Tibial artery (tissue), 4 donors: Measurements from ENCODE around the gene CACNA2D1.

Experiments
- DNase-seq, 2 donors: peaks; one replicate each; pipeline ENCODE4 v3.0.0-alpha.2; 2019
- H3K27ac ChIP-seq, 2 donors: fragments of 200-600 bp; sonication (generic) in 1 of 2; 1 replicate in 1 of 2; 2 replicates in 1 of 2; pipeline ENCODE4 v1.5.1; 2018 to 2019; ENCODE audit warnings: mild to moderate bottlenecking in 1 of 2
- H3K27me3 ChIP-seq, 2 donors: fragments of 200-600 bp; sonication (generic) in 1 of 2; one replicate each; pipeline versions ENCODE4 v1.5.1 to v1.6.0; 2016 to 2019
- H3K36me3 ChIP-seq, 3 donors: fragments of 200-600 bp; sonication (generic) in 2 of 3; one replicate each; pipeline ENCODE4 v1.5.1; 2016 to 2019; ENCODE audit warnings: mild to moderate bottlenecking in 2 of 3
- H3K4me1 ChIP-seq, 4 donors: fragments of 200-600 bp; sonication (generic) in 2 of 4; 1 replicate in 3 of 4; 2 replicates in 1 of 4; pipeline ENCODE4 v1.5.1; 2016 to 2019
- H3K4me3 ChIP-seq, 2 donors: fragments of 200-600 bp; sonication (generic) in 1 of 2; 1 replicate in 1 of 2; 2 replicates in 1 of 2; pipeline ENCODE4 v1.5.1; 2018 to 2019; ENCODE audit warnings: mild to moderate bottlenecking in 2 of 2
- H3K9me3 ChIP-seq, 3 donors: fragments of 200-600 bp; sonication (generic) in 1 of 3; one replicate each; pipeline ENCODE4 v1.5.1; 2016 to 2019
- intact Hi-C: fragments of 100-400 bp; cut with DNase I; formaldehyde crosslinking; loops from one replicate; pipeline ENCODE4 v1.15.0; 2023; ENCODE audit warnings: low total_unique reads
- TF ChIP-seq, protein P1 (sequence below), 2 experiments: fragments of 200-600 bp in 1 of 2; fragments of 450-650 bp in 1 of 2; IDR thresholded peaks; one replicate each; pipeline ENCODE4 v1.5.1; 2017 to 2019; ENCODE audit warnings: antibody characterized with exemption in 2 of 2, mild to moderate bottlenecking in 1 of 2, moderate library complexity in 1 of 2

CACNA2D1 gene

DNA sequence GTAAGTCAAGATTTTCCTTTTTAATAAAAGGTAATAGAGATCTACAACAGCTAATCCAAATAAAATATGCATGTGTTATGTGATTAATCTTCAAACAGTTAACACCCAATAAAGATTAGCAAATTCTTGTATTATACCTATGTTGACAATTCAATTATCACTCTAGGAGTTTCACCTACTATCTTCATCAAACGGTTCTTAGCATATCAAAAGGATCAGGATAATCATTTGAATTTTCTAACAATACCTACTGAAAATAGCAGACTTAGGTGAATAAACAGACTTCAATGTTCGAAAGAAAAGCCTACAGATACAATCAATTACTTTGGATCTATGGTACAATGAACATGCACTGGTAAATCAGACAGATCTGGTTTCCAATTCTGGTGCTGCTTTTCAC lies 268.3 kb downstream of the CACNA2D1 start:
- intact Hi-C loops, result no loop called here
- Histone ChIP-seq H3K27me3 (no peaks in the 10 kb centered on the region), H3K36me3 (no peaks in the 10 kb centered on the region), H3K27ac (no peak overlapping the region), H3K4me3 (no peak overlapping the region), H3K9me3 (no peaks in the 10 kb centered on the region), H3K4me1 (no peaks in the 10 kb centered on the region)
- TF ChIP-seq, protein P1, sequence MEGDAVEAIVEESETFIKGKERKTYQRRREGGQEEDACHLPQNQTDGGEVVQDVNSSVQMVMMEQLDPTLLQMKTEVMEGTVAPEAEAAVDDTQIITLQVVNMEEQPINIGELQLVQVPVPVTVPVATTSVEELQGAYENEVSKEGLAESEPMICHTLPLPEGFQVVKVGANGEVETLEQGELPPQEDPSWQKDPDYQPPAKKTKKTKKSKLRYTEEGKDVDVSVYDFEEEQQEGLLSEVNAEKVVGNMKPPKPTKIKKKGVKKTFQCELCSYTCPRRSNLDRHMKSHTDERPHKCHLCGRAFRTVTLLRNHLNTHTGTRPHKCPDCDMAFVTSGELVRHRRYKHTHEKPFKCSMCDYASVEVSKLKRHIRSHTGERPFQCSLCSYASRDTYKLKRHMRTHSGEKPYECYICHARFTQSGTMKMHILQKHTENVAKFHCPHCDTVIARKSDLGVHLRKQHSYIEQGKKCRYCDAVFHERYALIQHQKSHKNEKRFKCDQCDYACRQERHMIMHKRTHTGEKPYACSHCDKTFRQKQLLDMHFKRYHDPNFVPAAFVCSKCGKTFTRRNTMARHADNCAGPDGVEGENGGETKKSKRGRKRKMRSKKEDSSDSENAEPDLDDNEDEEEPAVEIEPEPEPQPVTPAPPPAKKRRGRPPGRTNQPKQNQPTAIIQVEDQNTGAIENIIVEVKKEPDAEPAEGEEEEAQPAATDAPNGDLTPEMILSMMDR (IDR thresholded peaks at IDR 0.05), result no peak
- no peak for DNase-seq

DNA sequence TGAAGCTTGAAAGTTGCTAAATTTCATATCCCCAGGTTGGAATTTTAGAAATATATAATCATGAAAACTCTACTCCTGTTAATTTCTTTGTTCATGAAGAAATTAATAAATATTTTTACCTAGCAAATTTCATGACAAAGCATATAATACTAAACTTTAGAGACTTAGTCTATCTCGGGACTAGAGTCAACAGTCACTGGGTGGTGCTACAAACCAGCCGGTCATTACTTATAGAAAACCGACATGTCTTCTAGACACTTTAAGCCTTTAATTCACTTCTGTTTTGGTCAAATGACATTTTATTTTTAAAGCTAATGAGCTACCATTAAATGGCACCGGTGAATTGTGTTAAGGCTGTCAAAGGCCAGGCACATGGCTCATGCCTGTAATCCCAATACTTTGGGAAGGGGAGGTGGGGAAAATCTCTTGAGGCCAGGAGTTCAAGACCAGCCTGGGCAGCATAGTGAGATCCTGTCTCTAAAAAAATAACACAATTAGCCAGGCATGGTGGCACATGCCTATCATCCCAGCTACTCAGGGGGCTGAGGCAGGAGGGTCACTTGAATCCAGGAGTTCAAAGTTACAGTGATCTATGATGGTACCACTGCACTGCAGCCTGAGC lies 270.1 kb downstream of the CACNA2D1 start:
- H3K27me3 ChIP-seq, result no peaks in the 10 kb centered on the region
- no peak for DNase-seq
- intact Hi-C loops, result no loop called here

DNA sequence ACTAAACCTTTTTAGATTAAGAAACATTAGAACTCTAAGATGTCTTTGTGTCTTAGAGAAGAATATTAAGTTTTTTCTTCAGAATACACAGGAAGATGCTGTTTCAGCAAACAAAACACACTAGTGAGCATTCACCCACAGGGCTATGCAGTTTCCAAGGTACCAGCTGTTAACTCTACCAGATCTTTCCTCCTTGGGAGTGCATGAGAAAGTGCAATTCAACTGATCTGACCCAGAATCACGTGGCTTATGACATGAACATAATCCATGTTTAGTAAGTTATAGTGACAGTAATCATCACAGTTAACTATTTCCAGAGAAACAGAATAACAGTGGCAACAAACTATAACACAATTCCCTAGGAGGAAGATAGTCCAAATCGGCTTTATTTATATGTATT lies 270.7 kb downstream of the CACNA2D1 start:
- no peak for DNase-seq
- H3K27ac ChIP-seq, result no peak overlapping the region
- no peaks in the 10 kb centered on the region for H3K27me3 ChIP-seq
- H3K36me3 ChIP-seq, result no peaks in the 10 kb centered on the region
- H3K4me3 ChIP-seq, result no peak overlapping the region
- no peaks in the 10 kb centered on the region for H3K4me1 ChIP-seq
- no peaks in the 10 kb centered on the region for H3K9me3 ChIP-seq
- TF ChIP-seq, protein P1 (IDR thresholded peaks at IDR 0.05), result no peak
- intact Hi-C loops, result no loop called here

More for the DNA sequence above, 270.1 kb downstream of the CACNA2D1 start:
- H3K4me3 ChIP-seq, result no peak overlapping the region
- no peaks in the 10 kb centered on the region for H3K36me3 ChIP-seq
- TF ChIP-seq, protein P1 (IDR thresholded peaks at IDR 0.05), result no peak
- no peaks in the 10 kb centered on the region for H3K9me3 ChIP-seq
- H3K27ac ChIP-seq, result no peak overlapping the region
- no peaks in the 10 kb centered on the region for H3K4me1 ChIP-seq

DNA sequence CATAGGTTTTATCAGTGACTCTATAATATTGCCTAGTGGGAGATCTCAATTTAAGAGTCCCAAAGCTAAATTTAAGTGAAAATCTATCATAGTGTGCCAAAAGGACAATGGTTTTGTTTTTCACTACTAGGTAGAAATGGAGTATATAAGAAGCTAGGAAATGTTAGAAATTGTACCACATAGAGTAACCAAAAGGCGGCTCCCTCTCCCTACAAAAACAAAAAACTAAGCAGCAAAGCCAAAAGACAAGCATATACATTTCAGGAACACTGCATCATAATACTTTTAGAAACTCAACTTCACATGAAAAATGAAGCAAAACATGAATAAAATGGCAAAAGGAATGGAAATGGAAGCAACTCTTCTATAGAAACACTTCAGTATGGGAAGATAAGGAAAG lies 271.6 kb downstream of the CACNA2D1 start:
- Histone ChIP-seq H3K9me3 (no peaks in the 10 kb centered on the region), H3K36me3 (no peaks in the 10 kb centered on the region), H3K27ac (no peak overlapping the region), H3K27me3 (no peaks in the 10 kb centered on the region), H3K4me1 (no peaks in the 10 kb centered on the region), H3K4me3 (no peak overlapping the region)
- TF ChIP-seq, protein P1 (IDR thresholded peaks at IDR 0.05), result no peak
- DNase-seq, result no peak
- intact Hi-C loops, result no loop called here

DNA sequence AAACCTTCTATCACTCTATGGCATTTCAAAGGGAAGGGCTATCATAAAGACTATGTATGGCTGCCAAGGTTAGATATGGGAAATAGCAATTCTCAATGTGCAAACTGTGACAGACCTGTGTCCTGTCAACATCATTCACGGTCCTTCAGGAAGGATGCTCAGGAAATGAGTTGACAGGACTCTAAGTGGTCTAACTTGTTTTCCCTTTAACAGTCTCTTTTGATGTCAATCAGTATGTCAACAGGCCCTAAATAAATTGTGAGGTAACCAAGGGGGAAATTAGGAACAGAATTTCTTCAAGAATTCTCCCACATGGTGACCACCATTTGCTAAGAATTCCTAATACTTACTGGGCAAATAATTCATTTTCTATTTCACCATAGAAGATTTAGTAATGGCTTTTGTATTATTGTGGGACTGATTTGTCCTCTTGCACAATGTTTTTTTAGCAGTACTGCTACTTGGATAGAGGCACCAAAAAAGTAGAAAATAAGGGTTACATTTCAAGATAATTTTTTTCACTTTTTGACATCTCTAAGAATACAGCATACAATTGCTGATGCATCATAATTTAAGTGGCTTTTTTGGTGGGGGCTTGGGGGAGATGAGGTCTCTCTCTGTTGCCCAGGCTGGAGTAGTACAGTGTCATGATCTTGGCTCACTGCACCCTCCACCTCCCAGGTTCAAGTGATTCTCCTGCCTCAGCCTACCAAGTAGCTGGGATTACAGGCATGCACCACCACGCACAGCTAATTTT lies 275.8 kb downstream of the CACNA2D1 start:
- Histone ChIP-seq H3K27me3 (no peaks in the 10 kb centered on the region), H3K27ac (no peak overlapping the region), H3K36me3 (no peaks in the 10 kb centered on the region), H3K4me1 (peaks cover 0 to 12% (median 4%) of the 10 kb centered on the region in 4 donors), H3K4me3 (no peak overlapping the region), H3K9me3 (no peaks in the 10 kb centered on the region)
- TF ChIP-seq, protein P1 (IDR thresholded peaks at IDR 0.05), result no peak
- DNase-seq, result no peak
- intact Hi-C loops, result no loop called here
